A549 (cell line): ENCODE measurements around the gene KHNYN. TPM values are rescaled to one million over a fixed set of nuclear protein-coding genes. Genes with fewer than 3 reads are reported as not detected.
"Not testable (repeated sequence)": the region's sequence is repeated elsewhere in the genome, so short reads cannot be mapped to it uniquely, and the experiment has no call there.

Source experiments
- ATAC-seq, 2 experiments: fragments of 200-7000 bp in 1 of 2; fragments of >200 bp in 1 of 2; cut with Nextera tagmentation in 1 of 2; cut with Tn5 transposase in 1 of 2; 3 replicates each; pipeline versions ENCODE4 v1.8.0 to v1.9.1; 2018 to 2020; ENCODE audit warnings: mild to moderate bottlenecking in 1 of 2, moderate library complexity in 1 of 2
- CTCF ChIA-PET: fragments of 300-600 bp; sonication (Branson Sonifier 250); formaldehyde crosslinking; extraction: SDS; loops from one replicate; lab custom pipeline; 2021; ENCODE audit warnings: antibody characterized with exemption, inconsistent platforms; lab: Yijun Ruan, JAX
- POLR2A ChIA-PET: fragments of 350-600 bp; formaldehyde crosslinking; extraction: SDS; loops from one replicate; lab custom pipeline; 2021; ENCODE audit warnings: antibody characterized with exemption, inconsistent platforms; lab: Yijun Ruan, JAX
- DNase-seq, 2 experiments: peaks; one replicate each; pipeline versions ENCODE4 v3.0.0 to v3.0.0-alpha.2; 2011 to 2016; ENCODE audit warnings: low read depth in 1 of 2, low spot score in 1 of 2
- FAIRE-seq: peaks from 2 replicates; lab custom pipeline; 2011; peaks lifted over from hg19 to GRCh38; lab: Jason Lieb, UNC
- H3K27ac ChIP-seq, 2 experiments: fragments of >200 bp; sonication (Bioruptor Twin); formaldehyde crosslinking; 3 replicates each; pipeline ENCODE4 v1.5.1; 2016 to 2017
- H3K4me1 ChIP-seq: fragments of >200 bp; sonication (Bioruptor Twin); formaldehyde crosslinking; 3 replicates; pipeline ENCODE4 v1.6.1; 2016
- H3K4me2 ChIP-seq: fragments of >200 bp; sonication (Bioruptor Twin); formaldehyde crosslinking; 3 replicates; pipeline ENCODE4 v1.6.1; 2016
- H3K4me3 ChIP-seq: fragments of >200 bp; sonication (Bioruptor Twin); formaldehyde crosslinking; 3 replicates; pipeline ENCODE4 v1.5.1; 2016
- H3K9me3 ChIP-seq: fragments of >200 bp; sonication (Bioruptor Twin); formaldehyde crosslinking; 3 replicates; pipeline ENCODE4 v1.6.1; 2016
- EP300 ChIP-seq, 2 experiments: fragments of >200 bp; sonication (Bioruptor Twin); formaldehyde crosslinking; IDR thresholded peaks; 2 replicates in 1 of 2; 3 replicates in 1 of 2; pipeline ENCODE4 v1.6.1; 2016 to 2017
- FOSB ChIP-seq: fragments of 250-450 bp; sonication (Bioruptor Pico); IDR thresholded peaks from 2 replicates; pipeline ENCODE4 v1.5.0; 2020; ENCODE audit warnings: mild to moderate bottlenecking, moderate library complexity
- KDM5A ChIP-seq: fragments of 200-600 bp; sonication (generic); IDR thresholded peaks from 2 replicates; pipeline ENCODE4 v1.6.1; 2016; ENCODE audit warnings: antibody characterized with exemption, mild to moderate bottlenecking
- MYC ChIP-seq: IDR thresholded peaks from 2 replicates; pipeline ENCODE4 v1.6.1; 2012; ENCODE audit warnings: mild to moderate bottlenecking, inconsistent platforms, low read length, improper control_type of control experiment, borderline replicate concordance
- PHF8 ChIP-seq: fragments of 200-600 bp; sonication (generic); IDR thresholded peaks from 2 replicates; pipeline ENCODE4 v1.6.1; 2016; ENCODE audit warnings: low read depth, mild to moderate bottlenecking, antibody characterized with exemption, moderate library complexity, borderline replicate concordance
- POLR2A ChIP-seq: IDR thresholded peaks from 2 replicates; pipeline ENCODE4 v1.6.1; 2012; ENCODE audit warnings: mild to moderate bottlenecking, low read length
- RCOR1 ChIP-seq: fragments of 150-350 bp; IDR thresholded peaks from 2 replicates; pipeline ENCODE4 v1.6.1; 2014; ENCODE audit warnings: antibody characterized with exemption, low read length, low read depth
- RFX5 ChIP-seq: fragments of 450-650 bp; IDR thresholded peaks from 2 replicates; pipeline ENCODE4 v1.7.1; 2014; ENCODE audit warnings: antibody characterized with exemption, mild to moderate bottlenecking, moderate library complexity
- TFCP2L1 ChIP-seq: fragments of 250-450 bp; sonication (Bioruptor Pico); IDR thresholded peaks from 2 replicates; pipeline ENCODE4 v1.5.0; 2021; ENCODE audit warnings: mild to moderate bottlenecking
- TP53 ChIP-seq: fragments of 250-450 bp; sonication (Bioruptor Pico); IDR thresholded peaks from 2 replicates; pipeline ENCODE4 v1.5.0; 2021; ENCODE audit warnings: mild to moderate bottlenecking, moderate library complexity
- ZNF302 ChIP-seq: fragments of 250-450 bp; sonication (Bioruptor Pico); IDR thresholded peaks from 2 replicates; pipeline ENCODE4 v1.9.0; 2021; ENCODE audit warnings: inconsistent platforms, mild to moderate bottlenecking, moderate library complexity
- WGBS: methylation state at CpG from one replicate; pipeline ENCODE4 v1.1.6; 2017; ENCODE audit errors: missing lambda C conversion rate; 5-methylcytosine and 5-hydroxymethylcytosine counted together
- polyA plus RNA-seq, 4 experiments: library from polyadenylated mRNA; depleted of rRNA in 3 of 4; stranded (reverse); fragments of >200 nt; fragmentation: RNase III in 1 of 4; extraction: RNeasy Plus Mini Kit Qiagen cat#74134 plus additional on column Dnase treatment in 1 of 4; gene quantifications; 2 replicates in 3 of 4; 3 replicates in 1 of 4; pipeline ENCODE4 v1.2.3, GENCODE V29; 2011 to 2017
- TF ChIP-seq, protein P1 (sequence below): fragments of 200-600 bp; sonication (generic); IDR thresholded peaks from 2 replicates; pipeline ENCODE4 v1.6.1; 2016; ENCODE audit warnings: antibody characterized with exemption, mild to moderate bottlenecking, moderate library complexity
- TF ChIP-seq, protein P2 (sequence below): IDR thresholded peaks from 2 replicates; pipeline ENCODE4 v1.6.1; 2012; ENCODE audit warnings: low read depth, borderline replicate concordance
- TF ChIP-seq, protein P3 (sequence below): IDR thresholded peaks from 2 replicates; pipeline ENCODE4 v1.6.1; 2012
- TF ChIP-seq, protein P4 (sequence below): fragments of >200 bp; sonication (Bioruptor Twin); formaldehyde crosslinking; IDR thresholded peaks from 2 replicates; pipeline ENCODE4 v1.6.1; 2016

Gene KHNYN
- polyA plus RNA-seq, 2 of the 4 experiments (the other 2 are of a cell fraction): 19.0 to 26.4 TPM

DNA sequence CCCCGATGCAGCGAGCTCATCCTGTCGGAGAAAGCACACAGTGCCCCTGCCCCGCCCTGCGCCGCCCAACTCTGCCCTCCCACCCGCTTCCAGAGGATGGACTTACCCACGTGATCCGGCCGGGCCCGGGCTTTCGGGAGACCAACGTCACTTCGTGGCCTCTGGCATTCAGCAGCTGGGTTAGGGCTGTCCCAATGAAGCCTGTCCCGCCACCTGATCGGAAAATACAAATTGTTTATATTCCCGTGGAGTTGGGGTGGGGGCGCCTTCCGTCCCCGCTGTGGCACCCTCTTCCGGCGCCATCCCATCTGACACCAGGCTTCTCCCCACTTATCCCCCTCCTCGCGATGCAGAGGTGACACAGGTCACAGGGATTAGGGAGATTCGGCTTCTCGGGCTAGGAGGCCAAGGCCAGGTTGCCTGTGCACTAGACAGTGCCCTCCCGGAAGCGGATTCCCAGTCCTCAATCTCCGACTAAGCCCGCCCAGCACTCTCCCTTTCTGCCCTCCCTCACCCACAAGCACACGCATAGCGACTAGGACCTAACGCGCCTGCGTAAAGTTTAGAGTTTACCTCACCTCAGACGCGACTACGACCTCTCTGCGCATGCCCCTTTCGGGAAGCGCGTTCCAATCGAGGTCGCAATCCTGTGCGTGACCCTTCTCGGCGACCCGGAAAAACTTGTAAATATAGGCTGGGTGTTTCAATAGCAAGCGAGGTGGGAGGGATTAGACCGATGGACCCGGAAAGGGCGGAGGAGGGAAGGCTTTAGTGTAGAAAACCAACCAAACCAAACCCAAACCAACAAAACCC is 12.7 kb downstream of the KHNYN start, which contains the start of gene SDR39U1 (continued):
- TF ChIP-seq, protein P1, sequence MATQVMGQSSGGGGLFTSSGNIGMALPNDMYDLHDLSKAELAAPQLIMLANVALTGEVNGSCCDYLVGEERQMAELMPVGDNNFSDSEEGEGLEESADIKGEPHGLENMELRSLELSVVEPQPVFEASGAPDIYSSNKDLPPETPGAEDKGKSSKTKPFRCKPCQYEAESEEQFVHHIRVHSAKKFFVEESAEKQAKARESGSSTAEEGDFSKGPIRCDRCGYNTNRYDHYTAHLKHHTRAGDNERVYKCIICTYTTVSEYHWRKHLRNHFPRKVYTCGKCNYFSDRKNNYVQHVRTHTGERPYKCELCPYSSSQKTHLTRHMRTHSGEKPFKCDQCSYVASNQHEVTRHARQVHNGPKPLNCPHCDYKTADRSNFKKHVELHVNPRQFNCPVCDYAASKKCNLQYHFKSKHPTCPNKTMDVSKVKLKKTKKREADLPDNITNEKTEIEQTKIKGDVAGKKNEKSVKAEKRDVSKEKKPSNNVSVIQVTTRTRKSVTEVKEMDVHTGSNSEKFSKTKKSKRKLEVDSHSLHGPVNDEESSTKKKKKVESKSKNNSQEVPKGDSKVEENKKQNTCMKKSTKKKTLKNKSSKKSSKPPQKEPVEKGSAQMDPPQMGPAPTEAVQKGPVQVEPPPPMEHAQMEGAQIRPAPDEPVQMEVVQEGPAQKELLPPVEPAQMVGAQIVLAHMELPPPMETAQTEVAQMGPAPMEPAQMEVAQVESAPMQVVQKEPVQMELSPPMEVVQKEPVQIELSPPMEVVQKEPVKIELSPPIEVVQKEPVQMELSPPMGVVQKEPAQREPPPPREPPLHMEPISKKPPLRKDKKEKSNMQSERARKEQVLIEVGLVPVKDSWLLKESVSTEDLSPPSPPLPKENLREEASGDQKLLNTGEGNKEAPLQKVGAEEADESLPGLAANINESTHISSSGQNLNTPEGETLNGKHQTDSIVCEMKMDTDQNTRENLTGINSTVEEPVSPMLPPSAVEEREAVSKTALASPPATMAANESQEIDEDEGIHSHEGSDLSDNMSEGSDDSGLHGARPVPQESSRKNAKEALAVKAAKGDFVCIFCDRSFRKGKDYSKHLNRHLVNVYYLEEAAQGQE: peak; percentile 19
- TF ChIP-seq PHF8 (peak; percentile 67; the same call in 1 of the 2 replicates), TFCP2L1 (CRISPR knock-in tag) (0 out of 2 replicates have a peak, but pooled peaks have one; percentile 32), TP53 (CRISPR knock-in tag) (peak; percentile 83; the same call in 1 of the 2 replicates), RCOR1 (no peak), RFX5 (no peak), POLR2A (peak; percentile 85), FOSB (CRISPR knock-in tag) (peak; percentile 84)
- TF ChIP-seq, protein P2, sequence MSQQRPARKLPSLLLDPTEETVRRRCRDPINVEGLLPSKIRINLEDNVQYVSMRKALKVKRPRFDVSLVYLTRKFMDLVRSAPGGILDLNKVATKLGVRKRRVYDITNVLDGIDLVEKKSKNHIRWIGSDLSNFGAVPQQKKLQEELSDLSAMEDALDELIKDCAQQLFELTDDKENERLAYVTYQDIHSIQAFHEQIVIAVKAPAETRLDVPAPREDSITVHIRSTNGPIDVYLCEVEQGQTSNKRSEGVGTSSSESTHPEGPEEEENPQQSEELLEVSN: peak; percentile 59; the same call in 1 of the 2 replicates
- TF ChIP-seq, protein P3, sequence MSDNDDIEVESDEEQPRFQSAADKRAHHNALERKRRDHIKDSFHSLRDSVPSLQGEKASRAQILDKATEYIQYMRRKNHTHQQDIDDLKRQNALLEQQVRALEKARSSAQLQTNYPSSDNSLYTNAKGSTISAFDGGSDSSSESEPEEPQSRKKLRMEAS: peak; percentile 85
- TF ChIP-seq, protein P4, sequence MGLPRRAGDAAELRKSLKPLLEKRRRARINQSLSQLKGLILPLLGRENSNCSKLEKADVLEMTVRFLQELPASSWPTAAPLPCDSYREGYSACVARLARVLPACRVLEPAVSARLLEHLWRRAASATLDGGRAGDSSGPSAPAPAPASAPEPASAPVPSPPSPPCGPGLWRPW: no peak

DNA sequence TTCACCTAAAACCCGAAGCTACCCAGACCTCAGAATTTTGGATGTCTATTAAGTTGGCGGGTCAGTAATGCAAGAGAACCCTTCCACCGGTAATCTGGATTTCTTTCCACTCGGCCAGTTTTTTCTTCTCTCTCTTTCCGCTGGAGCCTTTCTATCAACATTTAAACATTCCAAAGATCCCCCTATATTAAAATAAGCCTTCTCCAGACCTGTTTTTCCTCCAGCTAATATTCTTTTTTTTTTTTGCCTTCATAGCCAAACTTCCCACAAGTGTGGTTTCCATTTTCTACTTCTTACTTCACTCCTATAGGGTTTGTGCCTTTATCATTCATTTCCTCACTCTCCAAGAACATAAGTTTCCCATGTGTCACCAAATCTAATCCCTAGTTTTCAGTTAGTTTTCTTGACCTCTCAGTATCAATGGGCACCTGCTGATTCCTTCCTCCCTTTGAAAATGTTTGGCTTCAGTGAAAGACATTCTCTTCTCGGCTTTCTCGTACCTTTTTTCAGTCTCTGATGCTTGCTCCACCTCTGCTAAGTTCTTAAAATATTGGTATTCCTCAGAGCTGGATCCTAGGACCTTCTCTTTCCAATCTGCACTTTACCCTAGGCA is 13.4 kb downstream of the KHNYN start:
- Histone ChIP-seq H3K4me3 (peak overlapping the region; percentile 86), H3K4me1 (peaks cover 6% of the 10 kb centered on the region), H3K4me2 (peak overlapping the region; percentile 94), H3K27ac (peak overlapping the region; percentile 97 to 98), H3K9me3 (no peaks in the 10 kb centered on the region)
- POLR2A ChIA-PET: interaction anchor here (0.6 to 1.4 kb wide), 5 partner anchors 13 to 248 kb away, joined by 3 to 4 read pairs (median 3); partner anchors contain the start of genes KHNYN, RABGGTA and TM9SF1
- CTCF ChIA-PET: interaction anchor here (0.6 to 4.9 kb wide), 6 partner anchors 12 to 200 kb away, joined by 3 to 41 read pairs (median 4); partner anchors contain the start of gene ADCY4
- 11% methylated on average over 6 of the region's 7 CpGs for WGBS
- peak; percentile 69; the same call in 1 of the 2 replicates for TF ChIP-seq PHF8
- TF ChIP-seq EP300 (IDR thresholded peaks at IDR 0.05): no peak
- peak; percentile 64 for TF ChIP-seq KDM5A
- DNase-seq (no peak), FAIRE-seq (no peak), ATAC-seq (no peak)

DNA sequence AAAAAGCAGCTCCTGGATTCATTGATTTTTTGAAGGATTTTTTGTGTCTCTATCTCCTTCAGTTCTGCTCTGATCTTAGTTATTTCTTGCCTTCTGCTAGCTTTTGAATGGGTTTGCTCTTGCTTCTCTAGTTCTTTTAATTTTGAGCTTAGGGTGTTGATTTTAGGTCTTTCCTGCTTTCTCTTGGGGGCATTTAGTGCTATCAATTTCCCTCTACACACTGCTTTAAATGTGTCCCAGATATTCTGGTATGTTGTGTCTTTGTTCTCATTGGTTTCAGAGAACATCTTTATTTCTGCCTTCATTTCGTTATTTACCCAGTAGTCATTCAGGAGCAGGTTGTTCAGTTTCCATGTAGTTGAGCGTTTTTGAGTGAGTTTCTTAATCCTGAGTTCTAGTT is 21.1 kb downstream of the KHNYN start:
- 19% methylated on average over 2 of the region's 2 CpGs for WGBS
- FAIRE-seq, H3K27ac ChIP-seq, H3K4me2 ChIP-seq, H3K4me3 ChIP-seq, ATAC-seq, DNase-seq, H3K4me1 ChIP-seq, POLR2A ChIA-PET, CTCF ChIA-PET, H3K9me3 ChIP-seq: not testable (repeated sequence)

DNA sequence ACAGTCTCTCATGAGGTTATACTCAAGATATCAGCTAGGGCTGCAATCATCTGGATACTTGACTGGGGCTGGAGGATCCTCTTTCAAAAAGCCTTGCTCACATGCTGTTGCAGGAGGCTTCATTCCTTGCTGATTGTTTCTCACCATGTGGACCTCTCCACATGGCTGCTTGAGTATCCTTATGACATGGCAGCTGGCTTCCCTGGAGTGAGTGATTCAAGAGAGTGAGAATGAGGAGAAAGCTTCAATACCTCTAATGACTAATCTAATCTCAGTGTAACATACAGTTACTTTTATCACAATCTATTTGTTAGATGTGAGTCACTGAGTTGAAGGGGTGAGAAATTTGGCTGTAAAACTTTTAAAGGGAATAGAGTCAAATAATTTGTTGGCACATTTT is 27.2 kb downstream of the KHNYN start:
- ATAC-seq: no peak
- FAIRE-seq: no peak
- H3K9me3 ChIP-seq: 0 out of 3 replicates have a peak, but pooled peaks cover 4% of the 10 kb centered on the region
- CTCF ChIA-PET: interaction anchor here (0.6 kb wide), 1 partner anchor 334 kb away, joined by 3 read pairs; no protein-coding TSS in a partner anchor
- no peak for TF ChIP-seq MYC
- no peak for TF ChIP-seq ZNF302 (CRISPR knock-in tag)
- TF ChIP-seq FOSB (CRISPR knock-in tag): no peak
- POLR2A ChIA-PET: no interaction called here
- no peaks in the 10 kb centered on the region for H3K4me1 ChIP-seq
- no peak overlapping the region for H3K27ac ChIP-seq
- H3K4me3 ChIP-seq: no peak overlapping the region
- no peak overlapping the region for H3K4me2 ChIP-seq
- no peak for DNase-seq
